IPS-20b (cell line): ENCODE data around the gene INPP5E.
"Not testable (repeated sequence)": the region's sequence is repeated elsewhere in the genome, so short reads cannot be mapped to it uniquely, and the experiment has no call there.

ENCODE experiments used
- H3K27ac ChIP-seq: one replicate; pipeline ENCODE4 v1.5.1; 2013; ENCODE audit warnings: low read length
- H3K27me3 ChIP-seq: 2 replicates; pipeline ENCODE4 v1.6.1; 2013; ENCODE audit warnings: mild to moderate bottlenecking, low read length, inconsistent platforms; ENCODE audit not compliant: insufficient read depth
- H3K36me3 ChIP-seq: 2 replicates; pipeline ENCODE4 v1.6.1; 2013; ENCODE audit warnings: low read depth, mild to moderate bottlenecking, inconsistent platforms, low read length, moderate library complexity; ENCODE audit not compliant: insufficient read depth
- H3K4me1 ChIP-seq: 2 replicates; pipeline ENCODE4 v1.6.1; 2013; ENCODE audit warnings: mild to moderate bottlenecking, control low read depth, inconsistent platforms, low read length, moderate library complexity; ENCODE audit not compliant: insufficient read depth
- H3K4me3 ChIP-seq: 2 replicates; pipeline ENCODE4 v1.5.1; 2013; ENCODE audit warnings: mild to moderate bottlenecking, low read length, inconsistent platforms
- H3K9ac ChIP-seq: 2 replicates; pipeline ENCODE4 v1.6.1; 2013; ENCODE audit warnings: low read depth, mild to moderate bottlenecking, inconsistent platforms, low read length, moderate library complexity
- H3K9me3 ChIP-seq: 2 replicates; pipeline ENCODE4 v1.6.1; 2013; ENCODE audit warnings: mild to moderate bottlenecking, low read depth, low read length, inconsistent platforms; ENCODE audit not compliant: insufficient read depth

The INPP5E gene

DNA sequence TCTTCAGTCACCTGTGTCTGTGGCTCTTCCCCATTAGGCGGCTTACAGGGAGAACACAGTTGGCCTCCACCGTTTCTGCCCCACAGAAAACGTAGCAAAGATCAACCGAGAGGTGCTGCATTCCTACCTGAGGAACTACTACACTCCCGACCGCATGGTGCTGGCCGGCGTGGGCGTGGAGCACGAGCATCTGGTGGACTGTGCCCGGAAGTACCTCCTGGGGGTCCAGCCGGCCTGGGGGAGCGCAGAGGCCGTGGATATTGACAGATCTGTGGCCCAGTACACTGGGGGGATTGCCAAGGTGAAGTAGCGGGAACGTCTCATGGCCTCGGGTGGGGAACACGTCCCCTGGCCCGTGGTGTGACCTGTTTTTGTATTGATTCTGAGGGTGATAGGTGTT, 22.7 kb downstream of the INPP5E start:
- H3K27me3 ChIP-seq: no peaks in the 10 kb centered on the region
- no peaks in the 10 kb centered on the region for H3K4me1 ChIP-seq
- no peaks in the 10 kb centered on the region for H3K9me3 ChIP-seq
- H3K4me3 ChIP-seq: no peak overlapping the region
- H3K36me3 ChIP-seq: peaks cover 94% of the 10 kb centered on the region
- H3K9ac ChIP-seq: no peak overlapping the region
- H3K27ac ChIP-seq: no peak overlapping the region

DNA sequence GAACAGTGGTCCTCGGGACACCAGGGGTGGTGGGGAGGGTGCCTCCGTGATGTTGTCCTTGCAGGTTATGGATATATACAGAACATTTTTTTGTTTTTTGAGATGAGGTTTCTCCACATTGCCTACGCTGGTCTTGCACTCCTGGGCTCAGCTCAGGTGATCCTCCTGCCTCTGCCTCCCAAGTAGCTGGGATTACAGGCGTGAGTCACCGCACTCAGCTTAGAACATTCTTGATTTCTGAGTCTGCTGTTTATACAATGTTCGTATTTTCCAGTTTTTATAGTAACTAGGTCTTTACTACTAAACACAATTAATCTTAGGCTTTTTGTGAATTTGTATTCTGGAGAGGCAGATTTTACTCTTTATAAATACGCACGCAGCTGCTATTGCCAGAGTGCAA, 23.2 kb downstream of the INPP5E start:
- Histone ChIP-seq H3K9me3 (no peaks in the 10 kb centered on the region), H3K27ac (no peak overlapping the region), H3K27me3 (no peaks in the 10 kb centered on the region), H3K36me3 (peaks cover 95% of the 10 kb centered on the region), H3K4me3 (no peak overlapping the region), H3K4me1 (no peaks in the 10 kb centered on the region), H3K9ac (no peak overlapping the region)

DNA sequence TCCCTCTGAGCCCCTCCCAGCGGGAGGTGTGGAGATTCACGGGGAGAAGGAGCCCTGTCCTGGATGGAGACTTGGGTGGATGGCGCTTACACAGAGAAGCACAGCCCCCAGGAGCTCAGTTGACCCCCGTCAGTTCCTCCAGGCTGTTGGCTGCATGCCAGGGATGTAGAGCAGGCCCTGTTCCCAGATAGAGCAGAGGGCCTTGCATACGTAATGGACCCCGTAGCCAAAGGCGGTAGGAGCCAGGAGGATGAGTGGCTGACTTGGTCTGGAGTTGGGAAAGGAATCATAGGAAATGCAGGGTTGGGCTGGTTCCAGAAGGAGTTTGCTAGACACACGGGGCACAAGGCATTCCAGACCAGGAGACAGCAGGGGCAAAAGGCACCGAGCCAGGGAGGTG, 26.7 kb downstream of the INPP5E start:
- H3K4me1 ChIP-seq: peaks cover 3% of the 10 kb centered on the region; the same call in 1 of the 2 replicates
- no peaks in the 10 kb centered on the region for H3K27me3 ChIP-seq
- no peak overlapping the region for H3K27ac ChIP-seq
- H3K9ac ChIP-seq: no peak overlapping the region
- no peaks in the 10 kb centered on the region for H3K9me3 ChIP-seq
- no peak overlapping the region for H3K4me3 ChIP-seq
- H3K36me3 ChIP-seq: peaks cover 64% of the 10 kb centered on the region

DNA sequence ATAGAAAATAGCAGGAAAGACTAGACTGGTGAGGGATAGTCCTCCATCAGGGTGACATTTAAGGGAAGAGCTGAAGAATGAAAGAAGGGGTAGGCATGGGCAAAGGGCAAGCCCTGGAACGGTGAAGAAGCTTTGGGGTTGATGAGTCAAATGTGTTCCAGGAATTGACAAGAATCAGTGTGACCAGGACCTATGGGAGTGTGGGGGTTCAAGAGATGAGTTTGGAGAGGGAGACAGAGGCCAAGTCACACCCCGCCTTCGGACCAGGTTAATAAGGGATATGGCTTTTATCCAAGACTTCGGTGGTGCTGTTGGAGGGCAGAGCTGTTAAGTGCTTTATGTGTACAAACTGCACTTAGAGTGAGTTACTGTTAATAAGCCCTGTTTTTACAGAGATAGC, 28.3 kb downstream of the INPP5E start:
- H3K36me3 ChIP-seq: peaks cover 64% of the 10 kb centered on the region
- peaks cover 3% of the 10 kb centered on the region; the same call in 1 of the 2 replicates for H3K4me1 ChIP-seq
- no peak overlapping the region for H3K27ac ChIP-seq
- no peaks in the 10 kb centered on the region for H3K27me3 ChIP-seq
- H3K9ac ChIP-seq: peak overlapping the region; percentile 93
- peak overlapping the region; percentile 95 for H3K4me3 ChIP-seq
- H3K9me3 ChIP-seq: no peaks in the 10 kb centered on the region

GRCh38 chr9:136410500-136411287, 29.0 kb downstream of the INPP5E start, which contains the start of the genes ENTR1 and PMPCA:
Gene ENTR1, minus strand, starts transcription at chr9:136410614. Its CDS starts 217 bp downstream, at chr9:136410397.
Gene PMPCA, plus strand, starts transcription at chr9:136410658. Its CDS starts 11 bp downstream, at chr9:136410669.
- peak within 1 kb of the TSS; percentile 93 for H3K9ac ChIP-seq
- no peaks in the 10 kb centered on the region for H3K27me3 ChIP-seq
- H3K36me3 ChIP-seq: peaks cover 64% of the 10 kb centered on the region
- no peaks in the 10 kb centered on the region for H3K9me3 ChIP-seq
- peak within 1 kb of the TSS; percentile 95 for H3K4me3 ChIP-seq
- H3K4me1 ChIP-seq: peaks cover 3% of the 10 kb centered on the region; the same call in 1 of the 2 replicates
- peak within 1 kb of the TSS; percentile 46 for H3K27ac ChIP-seq

DNA sequence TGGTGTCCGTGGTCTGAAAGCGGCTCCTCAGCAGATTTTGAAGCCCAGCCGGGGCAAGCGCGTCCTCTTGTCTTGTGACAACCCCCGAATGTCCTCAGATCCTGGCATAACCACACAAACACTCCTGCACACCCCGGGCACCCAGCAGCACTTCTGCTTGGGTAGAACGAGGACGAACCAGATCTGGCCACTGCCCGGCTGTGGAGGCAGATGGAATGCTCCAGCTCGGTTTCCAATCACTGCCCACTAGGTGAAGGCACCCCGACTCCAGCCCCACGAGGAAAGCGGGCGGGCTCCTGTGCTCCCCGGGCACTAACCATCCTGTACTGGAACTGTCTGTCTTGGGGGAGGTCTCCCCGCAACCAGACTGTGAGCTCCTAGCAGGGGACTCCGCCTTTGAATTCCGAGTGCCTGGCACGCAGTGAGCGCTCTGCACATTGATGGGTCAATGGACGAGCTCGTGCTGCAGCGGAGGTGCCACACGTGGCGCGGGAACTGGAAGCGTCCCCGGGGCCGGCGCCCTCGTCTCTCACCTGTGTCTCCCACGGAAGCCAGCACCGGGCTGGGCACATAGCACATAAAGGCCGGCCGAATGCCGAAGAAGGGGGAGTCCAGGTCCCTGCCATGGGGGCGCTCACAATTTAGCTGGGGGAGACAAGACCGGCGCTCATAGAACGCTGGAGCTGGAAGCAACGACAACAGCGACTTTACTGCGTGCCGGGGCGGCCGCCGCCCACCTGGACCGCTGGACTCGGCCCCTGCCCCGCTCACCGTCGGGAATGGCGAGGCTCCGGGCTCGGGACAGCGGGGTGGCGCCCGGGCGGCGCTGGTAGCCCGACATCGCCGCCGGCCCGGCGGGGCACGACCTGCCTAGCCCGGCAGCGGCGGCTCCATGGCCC, 29.8 kb downstream of the INPP5E start:
- Histone ChIP-seq H3K36me3 (peaks cover 66% of the 10 kb centered on the region), H3K4me1 (peaks cover 3% of the 10 kb centered on the region; the same call in 1 of the 2 replicates), H3K27ac (peak overlapping the region; percentile 46), H3K27me3 (no peaks in the 10 kb centered on the region), H3K9me3 (no peaks in the 10 kb centered on the region), H3K9ac (peak overlapping the region; percentile 90; the same call in 1 of the 2 replicates), H3K4me3 (peak overlapping the region; percentile 86)

DNA sequence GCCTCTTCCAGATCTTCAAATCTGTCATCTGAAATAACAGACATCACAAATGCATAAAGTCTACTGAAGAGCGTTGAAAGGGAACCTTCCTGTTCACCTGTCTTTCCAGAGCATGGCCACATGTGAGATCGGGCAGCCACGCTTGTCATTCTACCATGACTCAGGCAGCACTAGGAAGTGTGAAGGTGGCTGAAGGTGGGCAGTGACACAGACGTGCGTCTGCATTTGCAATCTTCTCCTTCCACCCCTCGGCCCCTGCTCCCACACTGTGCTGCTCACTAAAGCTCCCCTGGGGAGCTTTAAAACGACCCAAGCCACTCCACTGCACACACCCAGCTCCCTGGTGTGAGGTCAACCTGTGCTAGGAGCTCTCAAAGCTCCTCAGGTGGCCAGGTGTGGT, 31.7 kb downstream of the INPP5E start:
- Histone ChIP-seq H3K4me3 (no peak overlapping the region), H3K9me3 (no peaks in the 10 kb centered on the region), H3K4me1 (peaks cover 3% of the 10 kb centered on the region; the same call in 1 of the 2 replicates), H3K27me3 (no peaks in the 10 kb centered on the region), H3K36me3 (peaks cover 62% of the 10 kb centered on the region), H3K27ac (no peak overlapping the region), H3K9ac (no peak overlapping the region)

DNA sequence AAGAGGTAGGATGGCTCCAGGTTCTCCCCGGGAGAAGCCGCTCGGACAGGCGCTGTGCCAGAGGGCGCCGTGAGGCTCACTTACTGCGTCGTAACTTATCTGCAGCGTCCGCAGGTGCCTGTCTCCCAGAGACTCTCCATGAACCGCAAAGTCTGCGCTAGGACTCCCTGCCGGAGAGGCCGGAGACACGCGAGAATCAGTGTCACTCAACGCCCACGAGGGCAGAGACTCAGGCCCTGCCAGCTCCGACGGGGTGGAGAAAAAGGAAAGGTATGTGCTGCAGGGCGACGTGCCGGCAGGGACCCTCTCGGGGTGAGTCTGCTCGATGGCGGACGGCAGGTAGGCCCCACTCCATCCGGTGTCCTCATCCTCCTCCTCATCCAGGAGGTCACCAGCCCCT, 32.6 kb downstream of the INPP5E start:
- H3K27me3 ChIP-seq, H3K9ac ChIP-seq, H3K9me3 ChIP-seq, H3K4me1 ChIP-seq, H3K27ac ChIP-seq, H3K4me3 ChIP-seq: not testable (repeated sequence)
- H3K36me3 ChIP-seq: peaks cover 60% of the 10 kb centered on the region

- H3K4me1 ChIP-seq, H3K27ac ChIP-seq, H3K4me3 ChIP-seq, H3K9ac ChIP-seq, H3K27me3 ChIP-seq, H3K9me3 ChIP-seq: not testable (repeated sequence)
- peaks cover 64% of the 10 kb centered on the region for H3K36me3 ChIP-seq
Observed at GRCh38 chr9:136405904-136406303, 33.7 kb downstream of the INPP5E start.

- Histone ChIP-seq H3K4me3 (no peak overlapping the region), H3K9ac (no peak overlapping the region), H3K27me3 (no peaks in the 10 kb centered on the region), H3K4me1 (peaks cover 3% of the 10 kb centered on the region; the same call in 1 of the 2 replicates), H3K9me3 (no peaks in the 10 kb centered on the region), H3K27ac (no peak overlapping the region), H3K36me3 (peaks cover 64% of the 10 kb centered on the region)
Observed at GRCh38 chr9:136405481-136405880, 34.2 kb downstream of the INPP5E start.

DNA sequence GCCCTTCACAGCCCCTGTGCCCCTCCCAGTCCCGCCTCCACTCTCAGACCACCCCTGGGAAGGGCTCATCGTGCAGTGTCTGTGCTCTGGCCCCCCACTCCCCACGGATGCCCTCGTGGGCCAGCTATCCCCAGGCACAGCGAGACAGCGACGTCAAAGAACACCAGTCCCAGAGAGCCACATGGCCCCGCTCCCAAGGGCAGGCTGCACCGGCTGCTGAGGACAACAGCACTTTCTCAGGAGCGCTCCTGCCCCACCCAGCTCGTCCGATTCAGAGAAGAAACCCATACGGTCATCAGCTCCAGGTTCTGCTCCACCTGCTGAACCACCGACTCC, 34.9 kb downstream of the INPP5E start:
- Histone ChIP-seq H3K36me3 (peaks cover 64% of the 10 kb centered on the region), H3K4me3 (no peak overlapping the region), H3K27ac (no peak overlapping the region), H3K9ac (no peak overlapping the region), H3K4me1 (peaks cover 3% of the 10 kb centered on the region; the same call in 1 of the 2 replicates), H3K9me3 (no peaks in the 10 kb centered on the region), H3K27me3 (no peaks in the 10 kb centered on the region)
